Memory B cell (primary cell): ENCODE results near the gene TMEM245.

ENCODE experiments used
- ATAC-seq: fragments of 150-1000 bp; cut with Tn5 transposase; 2 replicates; pipeline ENCODE4 v1.10.0; 2021; ENCODE audit warnings: low read depth, mild to moderate bottlenecking, moderate library complexity
- DNase-seq, 2 donors: peaks; one replicate each; pipeline ENCODE4 v3.0.0; 2022; ENCODE audit warnings: low spot score in 2 of 2
- H3K27ac Mint-ChIP-seq: one replicate; pipeline ENCODE4 v1.8.0; 2022; ENCODE audit warnings: mild to moderate bottlenecking, moderate library complexity, mixed read lengths
- H3K27me3 Mint-ChIP-seq: one replicate; pipeline ENCODE4 v1.8.0; 2022; ENCODE audit warnings: mixed read lengths
- H3K36me3 Mint-ChIP-seq: one replicate; pipeline ENCODE4 v1.8.0; 2022; ENCODE audit warnings: mild to moderate bottlenecking, mixed read lengths
- H3K4me1 Mint-ChIP-seq: one replicate; pipeline ENCODE4 v1.8.0; 2022; ENCODE audit warnings: mixed read lengths
- H3K4me3 Mint-ChIP-seq: one replicate; pipeline ENCODE4 v1.8.0; 2022; ENCODE audit warnings: mild to moderate bottlenecking, moderate library complexity, mixed read lengths
- H3K9me3 Mint-ChIP-seq: one replicate; pipeline ENCODE4 v1.8.0; 2022; ENCODE audit warnings: mixed read lengths

The TMEM245 gene

GRCh38 chr9:109028457-109028856 lies 91.3 kb downstream of the TMEM245 start:
- no peak overlapping the region for H3K4me3 Mint-ChIP-seq
- no peaks in the 10 kb centered on the region for H3K4me1 Mint-ChIP-seq
- no peak for ATAC-seq
- H3K36me3 Mint-ChIP-seq: peaks cover 28% of the 10 kb centered on the region
- H3K9me3 Mint-ChIP-seq: no peaks in the 10 kb centered on the region
- DNase-seq: no peak
- no peaks in the 10 kb centered on the region for H3K27me3 Mint-ChIP-seq
- H3K27ac Mint-ChIP-seq: no peak overlapping the region

DNA sequence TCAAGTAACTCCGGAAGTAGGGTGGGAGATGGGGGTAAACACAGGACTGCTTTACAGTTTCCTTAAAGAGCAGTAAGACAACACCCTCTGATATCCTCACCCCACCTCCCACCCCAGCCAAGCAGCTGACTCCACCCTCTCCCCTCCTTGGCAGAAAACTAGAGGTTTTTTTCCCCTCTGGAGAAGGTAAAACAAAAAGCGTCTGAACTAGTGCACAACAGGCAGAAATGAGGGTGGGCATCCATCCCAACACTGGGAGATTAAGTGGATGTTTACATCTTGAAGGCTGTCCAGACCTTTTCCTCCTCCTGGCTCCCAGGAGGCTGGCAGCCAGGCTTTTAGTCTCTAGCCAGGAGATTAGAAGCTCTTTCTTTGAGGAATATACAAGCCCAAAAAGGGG lies 92.6 kb downstream of the TMEM245 start:
- no peak for DNase-seq
- Mint-ChIP-seq H3K4me3 (no peak overlapping the region), H3K9me3 (no peaks in the 10 kb centered on the region), H3K27me3 (no peaks in the 10 kb centered on the region), H3K36me3 (peaks cover 23% of the 10 kb centered on the region), H3K4me1 (no peaks in the 10 kb centered on the region), H3K27ac (no peak overlapping the region)
- no peak for ATAC-seq

DNA sequence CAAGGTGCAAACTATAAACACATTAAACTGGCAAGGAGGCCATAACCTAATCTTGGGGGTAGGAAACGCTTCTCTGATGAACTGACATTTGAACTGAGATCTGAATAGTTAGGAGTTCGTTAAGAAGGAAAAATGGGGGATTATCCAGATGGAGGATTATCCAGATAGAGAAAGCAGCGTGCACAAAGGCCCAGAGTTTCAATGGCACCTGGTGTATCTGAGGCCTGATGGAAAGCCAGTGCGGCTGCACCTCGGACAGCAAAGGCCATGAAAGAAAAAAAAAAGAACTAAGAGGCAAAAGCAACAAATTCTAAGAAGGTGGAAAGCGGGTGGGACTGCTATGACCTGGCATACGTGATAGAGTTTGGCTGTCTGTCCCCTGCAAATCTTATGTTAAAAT lies 93.4 kb downstream of the TMEM245 start:
- no peaks in the 10 kb centered on the region for H3K9me3 Mint-ChIP-seq
- peaks cover 20% of the 10 kb centered on the region for H3K36me3 Mint-ChIP-seq
- DNase-seq (no peak), ATAC-seq (no peak)
- H3K27ac Mint-ChIP-seq: no peak overlapping the region
- H3K4me3 Mint-ChIP-seq: no peak overlapping the region
- H3K27me3 Mint-ChIP-seq: no peaks in the 10 kb centered on the region
- H3K4me1 Mint-ChIP-seq: no peaks in the 10 kb centered on the region

DNA sequence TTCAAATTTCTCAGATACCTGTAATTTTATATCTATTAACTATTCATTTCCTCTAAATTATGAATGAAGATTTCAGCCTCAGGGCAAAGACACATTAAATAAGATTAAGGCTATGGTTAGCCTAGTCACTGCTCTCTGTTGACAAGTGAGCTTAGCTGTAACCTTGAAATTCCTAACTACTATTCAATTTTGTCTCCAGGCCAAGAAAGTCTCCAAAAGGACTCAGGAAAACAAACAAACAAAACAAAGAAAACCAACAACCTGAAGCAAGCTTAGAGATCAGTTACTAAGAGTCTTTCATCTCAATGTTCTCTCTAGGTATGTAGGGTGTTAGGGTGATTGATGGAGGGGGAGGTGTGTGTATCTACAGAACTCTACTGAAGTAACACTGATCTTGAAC lies 96.9 kb downstream of the TMEM245 start:
- ATAC-seq: no peak
- Mint-ChIP-seq H3K4me1 (peaks cover under 1% of the 10 kb centered on the region), H3K36me3 (peaks cover 22% of the 10 kb centered on the region), H3K9me3 (no peaks in the 10 kb centered on the region), H3K27ac (no peak overlapping the region), H3K4me3 (no peak overlapping the region), H3K27me3 (no peaks in the 10 kb centered on the region)
- no peak for DNase-seq

DNA sequence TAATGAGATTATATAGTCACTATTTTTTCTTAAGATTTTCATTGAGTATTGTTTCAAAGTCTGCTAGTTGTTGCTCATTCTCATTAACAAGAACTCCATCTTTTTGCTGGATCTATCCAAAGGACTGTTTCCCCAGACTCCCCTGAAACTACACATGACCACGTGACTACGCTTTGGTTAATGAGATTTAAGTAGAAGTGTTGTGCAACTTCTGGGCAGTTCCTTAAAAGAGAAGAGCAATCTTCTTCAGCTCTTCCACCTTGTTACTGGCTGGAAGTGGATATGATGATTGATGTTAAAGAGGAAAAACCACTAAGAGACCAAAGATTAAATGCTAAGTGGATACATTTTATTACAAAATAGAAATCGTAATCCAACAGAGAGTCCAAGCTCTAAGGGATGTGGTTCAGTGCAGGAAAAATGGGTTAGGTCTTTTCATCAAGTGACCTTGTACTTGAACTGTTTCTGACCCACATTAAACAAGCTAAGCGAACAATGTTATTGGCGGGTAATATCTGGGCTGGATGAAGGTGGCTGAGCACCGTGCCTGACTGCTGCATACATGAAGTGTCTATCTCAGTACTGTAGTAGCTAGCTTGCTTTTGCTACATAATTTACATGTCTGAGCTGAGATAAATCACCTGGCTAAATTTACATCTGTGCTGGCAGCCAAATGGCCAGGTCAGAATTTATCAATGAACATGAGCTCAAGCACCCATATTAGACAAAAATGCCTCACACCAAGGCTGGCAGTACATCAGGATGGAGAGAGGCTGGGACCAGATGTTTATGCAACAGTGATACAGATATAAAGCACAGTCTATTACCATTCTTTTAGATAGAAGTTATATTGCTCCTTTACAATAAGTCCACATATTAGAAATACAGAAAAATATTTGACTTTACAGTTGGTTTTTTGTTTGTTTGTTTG lies 98.9 kb downstream of the TMEM245 start:
- Mint-ChIP-seq H3K4me3 (no peak overlapping the region), H3K9me3 (no peaks in the 10 kb centered on the region), H3K27me3 (no peaks in the 10 kb centered on the region), H3K27ac (peak overlapping the region; percentile 53), H3K4me1 (peaks cover 9% of the 10 kb centered on the region), H3K36me3 (peaks cover 17% of the 10 kb centered on the region)
- ATAC-seq (no peak), DNase-seq (no peak)

DNA sequence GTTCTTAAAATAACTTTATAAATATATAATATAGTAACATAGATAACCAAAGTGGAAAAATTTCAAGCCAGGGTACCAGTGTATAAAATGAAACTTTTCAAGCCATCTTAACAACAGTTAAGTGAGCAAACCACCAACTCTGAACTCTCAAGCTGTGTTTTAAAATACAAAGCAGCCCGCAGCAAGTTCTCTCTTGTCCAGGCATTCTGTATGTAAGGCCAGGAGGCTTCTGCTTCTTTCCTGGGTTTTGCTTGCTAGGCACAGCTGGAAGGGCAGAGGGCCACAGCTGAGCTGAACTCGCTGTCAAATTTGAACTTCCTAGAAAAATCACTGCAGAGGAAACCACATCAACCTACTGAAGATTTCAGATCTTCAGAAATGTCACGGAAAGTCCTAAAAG lies 99.6 kb downstream of the TMEM245 start:
- Mint-ChIP-seq H3K36me3 (peaks cover 15% of the 10 kb centered on the region), H3K27ac (no peak overlapping the region), H3K4me3 (no peak overlapping the region)

DNA sequence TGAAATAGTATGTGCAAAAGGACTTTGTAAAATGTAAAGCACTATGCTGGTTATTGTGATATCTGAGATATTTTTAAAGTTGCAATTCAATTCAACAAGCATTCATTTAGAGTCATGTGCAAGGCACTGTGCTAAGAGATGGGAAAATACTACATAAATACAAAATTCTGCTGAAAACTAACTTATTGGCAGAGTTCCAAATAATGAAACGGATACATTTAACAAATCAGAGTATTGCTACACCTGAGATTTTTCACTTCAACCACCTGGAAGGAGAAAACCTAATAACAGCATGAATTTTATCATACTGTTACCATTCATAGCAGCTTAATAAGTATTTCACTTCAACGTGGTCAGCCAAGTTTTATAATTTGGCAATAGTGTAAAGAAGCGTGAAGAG lies 100.3 kb downstream of the TMEM245 start:
- Mint-ChIP-seq H3K4me1 (peaks cover 13% of the 10 kb centered on the region), H3K27me3 (no peaks in the 10 kb centered on the region), H3K36me3 (peaks cover 11% of the 10 kb centered on the region), H3K4me3 (no peak overlapping the region), H3K27ac (no peak overlapping the region), H3K9me3 (no peaks in the 10 kb centered on the region)
- DNase-seq (no peak), ATAC-seq (no peak)

More for the DNA sequence above, 99.6 kb downstream of the TMEM245 start:
- ATAC-seq: no peak
- H3K4me1 Mint-ChIP-seq: peaks cover 11% of the 10 kb centered on the region
- H3K27me3 Mint-ChIP-seq: no peaks in the 10 kb centered on the region
- no peaks in the 10 kb centered on the region for H3K9me3 Mint-ChIP-seq
- DNase-seq: no peak

- no peak for DNase-seq
- Mint-ChIP-seq H3K4me1 (peaks cover 17% of the 10 kb centered on the region), H3K27me3 (no peaks in the 10 kb centered on the region), H3K9me3 (no peaks in the 10 kb centered on the region), H3K27ac (peak overlapping the region; percentile 43), H3K36me3 (peaks cover 6% of the 10 kb centered on the region), H3K4me3 (no peak overlapping the region)
- ATAC-seq: no peak
Measured at GRCh38 chr9:109017493-109017892, 102.3 kb downstream of the TMEM245 start.

DNA sequence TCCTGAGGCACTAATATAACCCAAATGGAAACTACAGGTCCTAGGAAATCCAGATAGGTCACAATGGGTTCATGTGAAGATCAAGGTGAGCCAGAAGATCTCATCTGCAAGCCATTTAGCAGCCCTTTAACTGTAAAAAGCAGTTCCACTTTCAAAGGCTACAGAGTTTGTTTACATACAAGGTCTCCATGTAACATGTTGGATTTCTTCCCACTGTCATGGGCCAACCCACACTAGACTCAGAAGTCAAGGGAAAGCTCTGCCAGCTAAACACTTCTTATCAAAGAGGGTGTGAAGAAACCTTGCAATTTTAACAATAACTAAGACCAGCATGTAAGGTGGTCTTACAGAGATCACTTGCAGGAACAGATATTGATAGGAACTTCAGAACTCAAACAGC lies 102.7 kb downstream of the TMEM245 start:
- no peaks in the 10 kb centered on the region for H3K9me3 Mint-ChIP-seq
- H3K4me1 Mint-ChIP-seq: peaks cover 20% of the 10 kb centered on the region
- H3K4me3 Mint-ChIP-seq: no peak overlapping the region
- DNase-seq (no peak), ATAC-seq (no peak)
- no peak overlapping the region for H3K27ac Mint-ChIP-seq
- H3K36me3 Mint-ChIP-seq: peaks cover 6% of the 10 kb centered on the region
- no peaks in the 10 kb centered on the region for H3K27me3 Mint-ChIP-seq

- peaks cover 25% of the 10 kb centered on the region for H3K4me1 Mint-ChIP-seq
- no peaks in the 10 kb centered on the region for H3K9me3 Mint-ChIP-seq
- no peak overlapping the region for H3K4me3 Mint-ChIP-seq
- peaks cover 6% of the 10 kb centered on the region for H3K36me3 Mint-ChIP-seq
- no peak for ATAC-seq
- H3K27me3 Mint-ChIP-seq: peaks cover 2% of the 10 kb centered on the region
- no peak overlapping the region for H3K27ac Mint-ChIP-seq
- no peak for DNase-seq
Measured at GRCh38 chr9:109016132-109016531, 103.6 kb downstream of the TMEM245 start.

DNA sequence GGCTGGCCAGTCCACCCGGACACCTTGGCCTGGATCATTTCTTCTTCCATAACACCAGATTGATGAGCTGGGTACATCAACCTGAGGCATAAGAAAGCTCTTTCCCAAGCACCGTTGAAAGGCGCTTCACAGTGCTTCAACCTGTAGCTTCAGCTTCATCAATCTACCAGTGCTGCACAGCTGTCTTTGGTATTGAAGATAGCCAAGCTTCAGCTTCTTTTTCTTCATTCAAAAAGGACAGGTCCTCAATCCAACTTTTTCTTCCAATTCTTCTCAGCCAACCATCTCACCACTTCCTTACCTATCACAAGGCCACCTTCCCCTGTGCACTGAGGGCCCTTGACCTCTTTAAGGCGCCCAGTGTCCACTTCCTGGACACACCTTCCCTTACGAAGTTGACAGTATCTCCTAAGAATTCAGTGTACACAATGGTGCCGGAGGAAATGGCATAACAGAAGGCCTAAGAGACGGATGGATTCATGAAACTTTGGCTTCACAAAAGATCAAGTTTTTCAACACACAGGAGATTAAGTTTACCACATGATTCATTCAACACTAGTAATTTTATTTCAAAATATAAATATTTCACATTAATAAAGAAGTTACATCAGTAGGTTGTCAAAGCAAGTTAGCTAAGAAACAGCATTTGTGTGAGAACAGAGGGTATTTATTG lies 105.0 kb downstream of the TMEM245 start:
- no peak for DNase-seq
- H3K27me3 Mint-ChIP-seq: peaks cover 7% of the 10 kb centered on the region
- H3K36me3 Mint-ChIP-seq: peaks cover 4% of the 10 kb centered on the region
- no peak overlapping the region for H3K4me3 Mint-ChIP-seq
- H3K27ac Mint-ChIP-seq: peak overlapping the region; percentile 1
- H3K9me3 Mint-ChIP-seq: no peaks in the 10 kb centered on the region
- peaks cover 25% of the 10 kb centered on the region for H3K4me1 Mint-ChIP-seq
- ATAC-seq: no peak

DNA sequence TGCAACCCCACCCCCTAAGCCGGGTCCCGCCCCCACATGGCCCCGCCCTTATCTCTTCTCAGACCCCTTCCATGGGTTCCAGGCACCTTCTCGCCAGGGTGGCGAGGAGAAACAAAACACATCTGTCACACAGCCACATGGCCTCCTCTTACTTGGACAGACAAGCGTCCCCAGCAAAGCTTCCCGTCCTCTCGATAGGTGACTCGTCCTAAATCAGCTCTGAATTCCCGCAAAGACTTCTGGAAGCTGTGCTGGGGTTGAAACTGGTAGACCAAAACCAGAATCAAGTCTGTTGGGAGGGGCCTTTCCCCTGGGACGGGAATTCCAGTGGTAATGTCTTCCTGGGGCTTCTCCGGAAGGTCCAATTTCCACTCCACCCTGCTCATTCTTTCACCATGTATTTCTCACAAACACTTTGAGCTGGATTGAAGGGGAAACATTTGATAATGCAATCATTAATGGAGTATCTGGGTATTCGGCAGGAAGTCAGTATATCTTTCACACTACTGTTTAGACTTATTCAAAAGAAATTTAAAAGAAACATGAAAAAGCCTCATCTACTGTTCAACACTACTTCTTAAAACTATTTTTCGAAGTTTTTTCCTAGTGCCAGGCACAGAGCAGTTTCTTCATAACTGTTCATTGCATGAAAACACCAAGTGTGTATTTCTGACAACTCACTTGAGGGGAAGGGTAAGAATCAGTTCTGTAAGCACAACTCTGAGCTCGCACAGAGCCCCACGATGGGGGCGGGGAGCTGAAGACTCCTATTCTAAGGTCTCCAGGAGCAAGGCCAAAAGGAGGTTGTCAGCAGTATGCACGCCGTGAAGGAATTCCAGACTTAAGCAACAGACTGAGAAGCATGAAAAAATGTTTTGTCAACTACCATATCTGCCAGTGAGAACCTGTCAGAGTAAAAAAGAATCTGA lies 105.8 kb downstream of the TMEM245 start:
- peaks cover 25% of the 10 kb centered on the region for H3K4me1 Mint-ChIP-seq
- H3K36me3 Mint-ChIP-seq: peaks cover 1% of the 10 kb centered on the region
- peaks cover 9% of the 10 kb centered on the region for H3K27me3 Mint-ChIP-seq
- no peak for DNase-seq
- H3K9me3 Mint-ChIP-seq: no peaks in the 10 kb centered on the region
- no peak for ATAC-seq
- peak overlapping the region; percentile 96 for H3K4me3 Mint-ChIP-seq
- H3K27ac Mint-ChIP-seq: peak overlapping the region; percentile 79

GRCh38 chr9:109012876-109013678 lies 106.7 kb downstream of the TMEM245 start, which contains the start of gene CTNNAL1:
CTNNAL1 (minus strand) TSS chr9:109013499; CDS start chr9:109013442, 57 bp downstream.
- Mint-ChIP-seq H3K27ac (peak within 1 kb of the TSS; percentile 84), H3K27me3 (peaks cover 9% of the 10 kb centered on the region), H3K4me3 (peak within 1 kb of the TSS; percentile 96), H3K4me1 (peaks cover 25% of the 10 kb centered on the region), H3K36me3 (no peaks in the 10 kb centered on the region), H3K9me3 (no peaks in the 10 kb centered on the region)
- peak; percentile 94 for ATAC-seq
- DNase-seq: peak; percentile 77 to 82
